NCI-H187 (cell line): ENCODE measurements around the gene CASZ1.

Experiments used
- DNase-seq, 2 experiments: peaks; one replicate each; lab custom pipeline; 2025; lab: John Stamatoyannopoulos, UW

Gene CASZ1

DNA sequence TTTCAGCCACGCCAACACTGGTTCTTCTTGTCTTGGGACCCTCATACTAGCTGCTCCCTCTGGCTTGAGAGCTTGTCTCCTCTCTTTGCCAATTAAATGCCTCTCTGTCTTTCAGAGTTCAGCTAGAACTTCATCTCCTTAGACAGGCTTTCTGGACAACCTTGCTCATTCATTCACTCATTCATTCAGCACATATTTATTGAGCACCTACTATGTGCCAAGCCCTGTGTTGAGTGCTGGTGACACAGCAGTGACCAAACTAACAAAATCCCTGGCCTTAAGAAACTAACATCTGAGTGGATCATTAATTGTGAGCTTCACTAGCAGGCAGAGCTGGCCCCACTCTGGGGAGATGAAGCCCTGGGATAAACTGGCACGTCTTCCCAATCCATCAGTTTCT, 24.9 kb upstream of the CASZ1 start:
- no peak for DNase-seq

- no peak for DNase-seq
These were observed 24.0 kb upstream of the CASZ1 start for GRCh38 chr1:10820422-10820821.

DNA sequence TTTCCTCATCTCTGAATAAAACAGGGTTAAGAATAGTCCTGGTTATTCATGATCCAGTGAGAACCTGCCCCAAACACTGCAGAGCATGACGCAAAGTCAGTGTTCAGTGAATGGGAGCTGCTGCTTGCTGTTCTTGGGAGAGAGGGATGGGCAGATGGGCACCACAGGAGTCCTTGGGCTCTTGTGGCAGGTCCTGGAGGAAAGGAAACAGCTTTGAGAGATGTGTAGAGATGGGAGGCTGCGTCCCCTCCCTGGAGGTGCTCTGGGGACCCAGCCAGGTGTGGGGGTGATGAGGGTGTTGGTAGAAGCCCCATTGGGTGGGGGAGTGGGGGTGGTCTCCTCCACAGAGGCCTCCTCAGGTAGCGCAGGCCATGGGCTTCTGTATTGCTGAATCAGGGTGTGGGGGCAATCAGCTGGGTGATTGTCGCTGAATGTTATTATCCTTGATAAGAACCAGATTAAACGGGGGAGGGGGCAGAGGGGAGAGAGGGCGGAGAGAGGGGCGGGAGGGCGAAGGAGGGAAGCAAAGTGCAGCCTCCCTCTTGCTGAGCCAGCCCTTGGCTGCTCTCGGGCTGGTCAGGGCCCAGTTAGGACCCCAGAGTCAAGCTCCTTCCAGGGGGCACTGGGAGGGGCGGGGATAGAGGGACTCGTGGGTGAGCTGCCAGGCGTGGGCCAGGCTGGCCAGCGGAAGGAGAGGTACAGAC, 22.9 kb upstream of the CASZ1 start:
- DNase-seq = no peak

- no peak for DNase-seq
These were observed 22.1 kb upstream of the CASZ1 start for GRCh38 chr1:10818262-10819197.

DNA sequence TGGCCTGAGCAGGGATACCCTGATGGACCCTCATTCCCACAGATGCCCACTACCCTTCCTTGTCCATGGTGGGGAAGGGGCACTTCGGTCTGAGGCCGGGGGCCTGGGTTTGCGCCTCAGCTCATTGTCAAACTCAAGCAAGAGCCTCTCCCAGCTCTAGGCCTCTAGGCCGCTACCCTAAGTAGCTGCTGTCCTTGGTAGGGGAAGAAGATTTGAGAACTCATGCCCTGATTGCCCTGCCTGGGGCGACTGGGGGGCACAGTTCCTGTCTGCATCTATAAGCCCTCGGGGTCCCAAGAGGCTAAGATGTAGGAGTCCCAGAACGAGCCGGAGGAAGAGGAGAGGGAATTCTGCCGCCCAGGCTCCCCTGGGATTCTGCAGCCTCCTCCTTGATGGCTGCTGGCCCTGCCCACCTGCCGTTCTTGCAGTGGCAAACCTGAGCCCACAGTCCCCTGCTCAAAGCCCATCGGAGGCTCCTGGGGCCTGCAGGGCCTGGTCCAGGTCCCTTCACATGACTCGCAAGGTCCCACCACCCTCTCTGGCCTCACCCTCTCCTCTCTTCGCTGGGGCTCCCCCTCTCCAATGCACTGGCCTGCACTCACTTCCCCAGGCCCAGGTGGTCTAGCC, 20.4 kb upstream of the CASZ1 start:
- no peak for DNase-seq

DNA sequence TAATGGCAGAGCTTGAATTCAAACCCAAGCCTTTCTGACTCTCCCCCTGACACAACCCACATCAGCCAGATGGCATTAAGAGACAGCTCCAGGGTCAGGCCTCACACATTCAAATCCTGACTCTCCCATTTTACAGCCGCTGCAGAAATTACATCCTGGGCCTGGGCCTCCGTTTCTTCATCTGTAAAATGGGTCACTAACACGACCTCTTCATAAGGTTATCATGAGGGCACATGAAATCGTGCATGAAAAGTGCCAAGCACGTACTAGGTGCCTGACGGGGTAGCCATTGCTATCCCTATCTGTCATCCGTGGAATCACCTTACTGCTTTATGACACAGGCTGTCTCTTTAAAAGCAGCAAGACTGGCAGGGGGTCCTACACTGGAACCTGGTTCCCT, 19.8 kb upstream of the CASZ1 start:
- DNase-seq = no peak

- DNase-seq = no peak
These were observed 19.4 kb upstream of the CASZ1 start for GRCh38 chr1:10815858-10816195.

GRCh38 chr1:10814976-10815857, 18.8 kb upstream of the CASZ1 start:
- no peak for DNase-seq

DNA sequence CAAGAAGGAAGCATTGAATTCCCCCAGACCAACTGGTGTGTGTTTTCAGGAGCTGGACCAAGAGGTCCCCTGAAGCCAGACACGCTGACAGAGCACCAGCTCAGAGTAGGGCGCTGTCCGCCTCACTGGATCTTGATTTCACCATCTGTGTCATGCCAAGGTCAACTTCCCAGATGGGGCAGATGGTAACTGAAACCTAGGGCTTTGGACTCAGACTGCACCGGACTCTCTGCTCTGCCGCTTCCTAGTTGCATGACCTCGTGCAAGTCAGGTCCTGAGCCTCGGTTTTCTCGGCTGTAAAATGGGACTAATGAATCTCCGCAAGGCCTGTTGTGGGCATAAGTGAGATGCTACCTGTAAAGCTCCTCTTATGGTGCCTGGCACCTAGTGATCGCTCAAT, 17.9 kb upstream of the CASZ1 start:
- DNase-seq = no peak

DNA sequence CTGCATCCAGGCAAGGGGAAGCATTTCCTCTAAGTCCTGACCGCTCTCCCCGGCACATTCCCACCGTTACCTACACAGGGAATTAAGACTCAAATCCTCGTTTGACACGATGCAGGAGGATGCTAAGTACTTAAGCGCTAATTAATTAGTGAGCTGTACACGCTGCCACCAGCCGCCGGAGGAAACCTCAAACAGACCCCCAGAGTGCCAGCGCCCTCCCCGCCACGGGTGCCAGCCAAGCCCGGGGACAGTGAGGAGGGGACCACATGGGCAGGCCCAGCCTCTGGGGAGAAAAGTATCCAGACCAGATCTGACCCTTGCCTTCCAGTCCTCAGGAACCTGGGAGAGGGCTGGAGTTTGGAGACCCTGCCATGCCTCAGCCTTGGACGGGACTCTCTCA, 17.4 kb upstream of the CASZ1 start:
- no peak for DNase-seq

- DNase-seq = no peak
These were observed 16.0 kb upstream of the CASZ1 start for GRCh38 chr1:10812387-10812915.

- DNase-seq = no peak
These were observed 12.0 kb upstream of the CASZ1 start for GRCh38 chr1:10808441-10808840.

DNA sequence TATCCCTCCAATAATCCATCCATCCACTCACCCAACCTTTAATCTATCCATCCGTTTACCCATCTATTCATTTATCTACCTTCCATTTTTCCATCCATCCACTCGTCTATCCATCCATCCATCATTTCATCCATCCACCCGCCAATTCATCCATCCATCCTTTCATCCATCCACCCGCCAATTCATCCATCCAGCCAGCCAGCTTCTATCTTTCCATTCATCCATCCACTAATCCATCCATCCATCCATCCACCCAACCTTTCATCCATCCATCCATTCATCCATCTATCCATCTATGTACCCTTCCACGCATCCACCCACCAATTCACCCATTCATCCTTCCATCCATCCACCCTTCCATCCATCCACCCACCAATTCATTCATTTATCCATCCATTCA, 10.5 kb upstream of the CASZ1 start:
- DNase-seq = no peak

GRCh38 chr1:10803971-10804820, 7.8 kb upstream of the CASZ1 start:
- peak in 1 of 2 experiments; percentile 52 for DNase-seq

DNA sequence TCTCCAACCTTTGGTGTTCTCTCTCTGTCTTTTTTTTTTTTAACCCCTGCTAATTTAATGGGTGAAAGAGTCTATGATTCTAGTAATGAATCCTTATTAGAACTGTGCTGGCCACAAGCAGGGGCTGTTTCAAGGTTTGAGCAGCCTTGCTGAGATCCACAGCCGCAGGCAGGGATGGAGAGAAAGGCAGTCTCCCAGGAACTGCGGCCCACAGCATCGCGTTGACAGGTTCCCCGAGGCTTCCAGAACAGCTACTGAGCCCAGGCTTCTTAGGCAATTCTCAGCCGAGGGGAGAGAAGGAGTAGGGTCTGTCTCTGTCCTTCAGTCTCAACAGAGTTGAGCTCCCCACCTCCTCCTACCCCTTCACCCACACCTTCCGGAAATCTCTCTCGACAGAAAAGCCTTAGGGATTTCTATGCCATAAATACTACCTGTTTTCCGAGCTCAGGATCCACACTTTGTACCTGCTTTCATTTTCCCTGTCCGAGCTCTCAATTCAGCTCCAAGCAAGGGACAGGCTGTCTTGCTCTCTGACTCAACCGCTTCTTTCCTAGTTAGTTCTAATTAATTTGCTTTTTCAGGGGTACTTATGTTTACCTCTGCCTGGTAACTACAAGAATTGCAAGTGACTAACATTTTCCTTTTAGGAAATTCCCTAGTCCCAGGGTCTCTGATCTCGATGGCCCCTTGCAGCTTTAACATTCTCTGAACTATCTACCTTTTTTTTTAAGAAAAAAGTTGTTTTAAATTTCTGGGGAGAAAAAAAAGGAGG, 6.7 kb upstream of the CASZ1 start:
- no peak for DNase-seq

DNA sequence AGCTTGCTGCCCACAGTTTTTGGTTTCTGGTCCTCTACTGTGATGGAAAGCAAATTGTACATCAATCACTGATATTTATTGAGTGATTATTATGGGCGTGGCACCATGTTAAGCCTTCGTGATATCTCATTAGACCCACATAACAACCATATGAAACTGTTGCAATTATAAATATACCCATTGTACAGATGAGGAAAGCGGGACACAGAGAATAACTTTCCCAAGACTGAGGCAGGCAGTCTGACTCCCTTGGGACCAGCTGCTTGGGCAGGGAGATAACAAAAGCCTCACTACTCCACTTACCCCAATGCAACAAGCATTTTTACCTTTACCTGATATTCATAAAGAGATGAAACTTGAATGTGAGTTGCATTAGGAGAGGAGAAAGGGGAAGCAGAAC, 4.3 kb upstream of the CASZ1 start:
- no peak for DNase-seq

GRCh38 chr1:10799726-10800125, 3.3 kb upstream of the CASZ1 start:
- no peak for DNase-seq

DNA sequence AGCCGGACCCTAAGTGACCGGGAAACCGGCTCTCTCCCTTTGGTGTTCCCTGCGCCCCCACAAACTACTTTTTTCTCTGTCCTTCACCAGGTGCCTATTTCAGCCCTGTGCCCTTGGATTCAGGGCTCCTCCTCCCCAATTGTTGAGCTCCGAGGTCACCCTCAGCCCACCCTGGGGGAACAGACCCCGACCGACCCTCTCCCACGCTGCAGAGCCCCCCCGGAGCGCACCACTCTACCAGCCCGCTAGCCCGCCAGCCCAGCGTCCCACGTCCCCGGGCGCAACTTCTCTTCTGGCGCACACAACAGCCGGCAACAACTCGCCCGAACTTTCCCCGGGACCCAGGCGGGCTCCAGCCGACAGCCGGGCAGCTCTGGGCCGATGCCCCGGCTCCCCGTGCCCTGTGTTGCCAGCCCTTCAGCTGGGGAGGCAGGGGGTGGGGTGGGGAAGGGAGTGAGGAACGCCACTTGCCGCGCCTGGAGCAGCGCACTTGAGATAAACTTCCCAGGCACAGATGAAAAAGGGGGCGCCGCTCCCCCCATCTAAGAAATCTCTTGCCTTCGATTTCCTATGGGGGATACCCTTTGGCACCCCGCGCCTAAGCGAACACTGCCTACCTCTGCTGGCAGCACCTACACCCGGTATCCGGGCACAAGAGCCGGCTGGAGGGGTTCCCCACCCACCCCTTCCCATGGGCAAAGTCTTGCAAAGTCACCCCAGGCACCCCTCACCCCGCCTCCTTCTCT, 997 bp downstream of the CASZ1 start:
- DNase-seq = no peak

- no peak for DNase-seq
These were observed 1.6 kb downstream of the CASZ1 start for GRCh38 chr1:10794724-10795275.
